ENCODE results near the gene SINHCAF. TPM values are rescaled to one million over a fixed set of nuclear protein-coding genes. Genes with fewer than 3 reads are reported as not detected.

Gene SINHCAF
- total and polyA plus RNA-seq, 8 donors: 9.0 to 43.1 (median 21.2) TPM

DNA sequence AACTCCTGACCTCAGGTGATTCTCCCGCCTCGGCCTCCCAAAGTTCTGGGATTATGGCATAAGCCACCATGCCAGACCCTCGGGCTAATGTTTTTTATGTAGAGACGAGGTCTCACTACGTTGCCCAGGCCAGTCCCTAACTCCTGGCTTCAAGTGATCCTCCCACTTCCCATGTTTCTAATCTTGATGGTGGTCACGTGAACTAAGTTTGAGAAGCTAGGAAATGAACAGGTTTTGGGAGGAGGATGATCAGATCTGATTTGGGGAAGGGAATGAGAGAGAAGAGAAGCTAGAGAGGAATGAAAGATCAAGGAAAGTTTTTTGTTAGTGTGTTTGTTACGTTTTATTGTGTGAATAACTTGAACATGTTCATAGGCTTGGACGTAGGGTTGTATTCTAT is 17.2 kb upstream of the SINHCAF start:
- ATAC-seq (no peak), DNase-seq (no peak), FAIRE-seq (no peak)
- Histone ChIP-seq H3K4me1 (no peaks in the 10 kb centered on the region), H3K27ac (no peak overlapping the region), H3K36me3 (no peaks in the 10 kb centered on the region), H3K9me3 (no peaks in the 10 kb centered on the region), H3K27me3 (no peaks in the 10 kb centered on the region), H3K4me3 (no peak overlapping the region)
- TF ChIP-seq, protein P1, sequence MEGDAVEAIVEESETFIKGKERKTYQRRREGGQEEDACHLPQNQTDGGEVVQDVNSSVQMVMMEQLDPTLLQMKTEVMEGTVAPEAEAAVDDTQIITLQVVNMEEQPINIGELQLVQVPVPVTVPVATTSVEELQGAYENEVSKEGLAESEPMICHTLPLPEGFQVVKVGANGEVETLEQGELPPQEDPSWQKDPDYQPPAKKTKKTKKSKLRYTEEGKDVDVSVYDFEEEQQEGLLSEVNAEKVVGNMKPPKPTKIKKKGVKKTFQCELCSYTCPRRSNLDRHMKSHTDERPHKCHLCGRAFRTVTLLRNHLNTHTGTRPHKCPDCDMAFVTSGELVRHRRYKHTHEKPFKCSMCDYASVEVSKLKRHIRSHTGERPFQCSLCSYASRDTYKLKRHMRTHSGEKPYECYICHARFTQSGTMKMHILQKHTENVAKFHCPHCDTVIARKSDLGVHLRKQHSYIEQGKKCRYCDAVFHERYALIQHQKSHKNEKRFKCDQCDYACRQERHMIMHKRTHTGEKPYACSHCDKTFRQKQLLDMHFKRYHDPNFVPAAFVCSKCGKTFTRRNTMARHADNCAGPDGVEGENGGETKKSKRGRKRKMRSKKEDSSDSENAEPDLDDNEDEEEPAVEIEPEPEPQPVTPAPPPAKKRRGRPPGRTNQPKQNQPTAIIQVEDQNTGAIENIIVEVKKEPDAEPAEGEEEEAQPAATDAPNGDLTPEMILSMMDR (IDR thresholded peaks at IDR 0.05): no peak
- WGBS, 2 donors: 74 to 87% methylated on average over 8 of the region's 8 CpGs
- intact Hi-C loops (cut with DNase I): no loop called here

DNA sequence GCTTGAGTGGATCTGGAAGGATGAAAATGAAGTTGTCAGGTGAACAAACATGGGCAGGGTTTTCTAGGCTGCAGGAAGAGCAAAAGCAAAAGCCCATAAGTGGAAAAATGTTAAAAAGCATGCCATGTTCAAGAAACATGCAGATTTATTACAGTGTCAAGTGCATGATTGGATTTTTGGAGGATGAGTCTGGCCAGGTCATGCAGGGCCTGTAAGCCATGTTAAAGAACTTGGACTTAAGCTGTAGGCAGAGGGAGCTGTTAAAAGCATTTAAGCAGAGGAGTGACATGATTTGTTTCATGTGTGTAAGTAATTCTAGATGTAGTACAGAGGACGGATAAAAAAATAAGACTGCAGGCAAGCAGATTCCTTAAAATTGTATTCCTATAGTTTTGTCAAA is 16.3 kb upstream of the SINHCAF start:
- no peak for ATAC-seq
- H3K27ac ChIP-seq: no peak overlapping the region
- DNase-seq: no peak
- H3K4me3 ChIP-seq: no peak overlapping the region
- no peaks in the 10 kb centered on the region for H3K27me3 ChIP-seq
- no peaks in the 10 kb centered on the region for H3K4me1 ChIP-seq
- no peaks in the 10 kb centered on the region for H3K9me3 ChIP-seq
- WGBS, 2 donors: 81 to 85% methylated on average over 1 of the region's 1 CpG
- no peaks in the 10 kb centered on the region for H3K36me3 ChIP-seq
- intact Hi-C loops (cut with DNase I): no loop called here
- no peak for FAIRE-seq
- TF ChIP-seq, protein P1 (IDR thresholded peaks at IDR 0.05): no peak

DNA sequence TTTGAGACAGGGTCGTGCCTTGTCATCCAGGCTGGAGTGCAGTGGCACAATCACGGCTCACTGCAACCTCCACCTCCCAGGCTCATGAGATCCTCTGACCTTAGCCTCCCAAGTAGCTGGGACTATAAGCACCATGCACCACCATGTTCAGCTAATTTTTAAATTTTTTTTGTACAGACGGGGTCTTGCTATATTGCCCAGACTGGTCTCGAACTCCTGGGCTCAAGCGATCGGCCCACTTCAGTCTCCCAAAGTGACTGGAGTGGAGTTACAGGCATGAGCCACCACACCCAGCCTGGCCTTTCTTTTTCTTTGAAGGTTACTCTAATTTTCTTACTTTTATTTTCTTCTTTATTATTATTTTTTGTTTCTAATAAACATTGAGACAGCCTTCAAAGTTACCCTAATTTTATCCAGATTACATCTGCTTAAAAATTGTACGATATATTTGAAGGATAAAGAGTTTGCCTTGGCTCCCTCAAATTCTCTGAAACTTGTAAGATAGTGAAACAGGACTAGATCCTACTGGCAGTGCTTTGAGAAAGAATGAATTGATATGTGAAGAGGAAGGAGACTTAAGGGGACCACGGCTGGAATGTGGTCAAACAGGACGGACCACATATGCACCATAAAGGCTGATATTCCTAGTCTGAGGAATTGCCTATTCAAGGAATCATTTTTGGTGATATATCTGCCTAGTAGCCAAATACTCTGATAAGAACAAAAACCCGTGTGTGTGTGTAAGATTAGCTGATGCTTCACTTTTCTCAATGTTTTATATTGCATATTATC is 14.1 kb upstream of the SINHCAF start:
- H3K36me3 ChIP-seq: no peaks in the 10 kb centered on the region
- TF ChIP-seq, protein P1 (IDR thresholded peaks at IDR 0.05): no peak
- no peak for ATAC-seq
- no peaks in the 10 kb centered on the region for H3K4me1 ChIP-seq
- no peak for DNase-seq
- no peaks in the 10 kb centered on the region for H3K27me3 ChIP-seq
- no peak for FAIRE-seq
- 69 to 73% methylated on average over 10 of the region's 10 CpGs for WGBS, 2 donors
- no peak overlapping the region for H3K27ac ChIP-seq
- intact Hi-C loops (cut with DNase I): no loop called here
- H3K4me3 ChIP-seq: no peak overlapping the region
- H3K9me3 ChIP-seq: no peaks in the 10 kb centered on the region

DNA sequence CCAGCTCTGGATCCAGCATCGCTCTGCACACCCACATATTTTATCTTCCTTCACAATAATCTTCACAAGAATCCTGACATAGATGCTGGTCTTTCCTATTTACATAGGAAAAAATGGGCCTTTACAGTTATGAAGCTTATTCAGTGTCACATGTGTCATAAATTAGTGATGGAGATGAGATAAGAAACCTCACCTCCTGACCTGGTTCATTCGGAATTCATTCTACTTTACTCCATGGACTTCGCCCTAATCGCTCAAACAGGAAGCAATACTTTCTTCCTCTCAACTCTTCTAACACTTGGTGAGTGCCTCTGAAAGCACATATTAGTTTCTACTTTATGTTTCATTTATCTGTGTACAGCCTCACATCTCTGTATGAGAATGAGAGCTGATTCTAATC is 12.0 kb upstream of the SINHCAF start:
- H3K4me1 ChIP-seq: no peaks in the 10 kb centered on the region
- no peaks in the 10 kb centered on the region for H3K36me3 ChIP-seq
- intact Hi-C loops (cut with DNase I): no loop called here
- FAIRE-seq (no peak), DNase-seq (no peak), ATAC-seq (no peak)
- WGBS, 2 donors: 63 to 65% methylated on average over 4 of the region's 4 CpGs
- no peaks in the 10 kb centered on the region for H3K9me3 ChIP-seq
- H3K4me3 ChIP-seq: no peak overlapping the region
- no peaks in the 10 kb centered on the region for H3K27me3 ChIP-seq
- no peak overlapping the region for H3K27ac ChIP-seq
- TF ChIP-seq, protein P1 (IDR thresholded peaks at IDR 0.05): no peak

DNA sequence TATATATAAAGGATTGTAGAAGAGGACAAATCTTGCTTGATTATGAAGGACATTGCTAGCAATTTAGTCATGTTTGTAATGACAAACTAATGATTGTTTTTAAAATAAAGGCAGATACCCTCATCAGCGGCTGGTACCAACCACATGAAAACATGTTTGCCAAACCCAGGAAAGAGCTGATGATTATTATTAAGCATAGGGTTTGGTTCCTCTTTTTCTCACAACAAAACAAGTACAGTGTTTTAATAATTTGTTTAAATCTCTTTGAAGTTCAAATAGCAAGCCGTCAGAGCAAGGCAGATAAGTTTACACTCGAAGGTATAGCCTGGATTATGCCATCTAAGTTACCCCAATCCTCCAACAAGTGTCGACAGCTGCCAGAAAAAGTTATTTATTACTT is 5.3 kb upstream of the SINHCAF start:
- H3K9me3 ChIP-seq: no peaks in the 10 kb centered on the region
- no peak overlapping the region for H3K4me3 ChIP-seq
- intact Hi-C loops (cut with DNase I): no loop called here
- FAIRE-seq (no peak), DNase-seq (no peak), ATAC-seq (no peak)
- no peaks in the 10 kb centered on the region for H3K27me3 ChIP-seq
- H3K36me3 ChIP-seq: no peaks in the 10 kb centered on the region
- no peak overlapping the region for H3K27ac ChIP-seq
- TF ChIP-seq, protein P1 (IDR thresholded peaks at IDR 0.05): no peak
- peaks cover 0 to 7% (median 0%) of the 10 kb centered on the region in 3 donors for H3K4me1 ChIP-seq
- WGBS, 2 donors: 65 to 71% methylated on average over 4 of the region's 4 CpGs
